Mucosa of descending colon (tissue), 3 donors: ENCODE measurements around the gene RFX3. TPM values are rescaled to one million over a fixed set of nuclear protein-coding genes. Genes with fewer than 3 reads are reported as not detected.
A peak's percentile ranks its signal among the peaks of the same experiment; 100 is the strongest.

Experiments used
- ATAC-seq: fragments of 200-7000 bp; cut with Tn5 transposase; one replicate; pipeline ENCODE4 v1.9.1; 2020; ENCODE audit warnings: mild to moderate bottlenecking, moderate library complexity
- DNase-seq, 3 donors: peaks; one replicate each; pipeline ENCODE4 v3.0.0-alpha.2; 2020
- H3K36me3 ChIP-seq: fragments of 200-600 bp; one replicate; pipeline ENCODE4 v1.8.0; 2021; ENCODE audit warnings: low read depth, mild to moderate bottlenecking
- H3K4me1 ChIP-seq: fragments of 200-600 bp; one replicate; pipeline ENCODE4 v1.8.0; 2021; ENCODE audit warnings: low read depth, mild to moderate bottlenecking
- H3K4me3 ChIP-seq: fragments of 200-600 bp; one replicate; pipeline ENCODE4 v1.8.0; 2021; ENCODE audit warnings: mild to moderate bottlenecking
- H3K9me3 ChIP-seq: fragments of 200-600 bp; one replicate; pipeline ENCODE4 v1.8.0; 2021; ENCODE audit warnings: mild to moderate bottlenecking
- CTCF ChIP-seq: fragments of 200-600 bp; IDR thresholded peaks from one replicate; pipeline ENCODE4 v1.8.0; 2022; ENCODE audit warnings: antibody characterized with exemption, mild to moderate bottlenecking
- intact Hi-C, 2 donors: fragments of 100-400 bp; cut with DNase I in 1 of 2; cut with micrococcal nuclease in 1 of 2; formaldehyde crosslinking; loops; one replicate each; pipeline versions ENCODE4 v1.11.0 to v1.11.1; 2022; cut with DNase I, micrococcal nuclease
- total RNA-seq, 3 donors: library from RNA; stranded (reverse); fragmentation: NEBNext Ultra II Directional in 2 of 3; extraction: Animal tissue kit (Norgen Biotek cat#: 25700) in 2 of 3; gene quantifications; one replicate each; pipeline versions ENCODE4 v1.2.1 to v1.2.4, GENCODE V29; 2021 to 2023
- donor health status: DM: no; HTN: no; CAD: no; lungs with moderate emphysema.
- donor health status: DM: no; HTN: no; CAD: no.
- donor health status: DM: no; HTN: yes; CAD: no.

RFX3 gene
- total RNA-seq, 3 donors from 2014 or later = 12.0 to 13.3 (median 12.3) TPM

DNA sequence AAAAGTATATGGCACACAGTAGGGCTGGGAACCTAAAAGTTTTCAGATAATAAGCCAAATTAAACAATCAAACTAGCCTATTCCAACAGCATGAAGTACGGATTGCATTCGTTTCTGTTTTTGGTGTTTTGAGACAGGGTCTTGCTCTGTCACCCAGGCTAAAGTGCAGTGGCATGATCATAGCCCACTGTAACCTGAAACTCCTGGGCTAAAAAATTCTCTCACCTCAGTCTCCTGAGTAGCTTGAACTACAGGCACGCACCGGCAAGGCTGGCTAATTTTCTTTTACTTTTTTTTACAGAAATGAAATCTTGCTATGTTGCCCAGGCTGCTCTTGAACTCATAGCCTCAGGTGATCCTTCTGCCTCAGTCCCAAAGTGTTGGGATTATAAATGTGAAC lies 5.2 kb downstream of the RFX3 start:
- intact Hi-C loops = no loop called here
- no peak for TF ChIP-seq CTCF
- ATAC-seq = no peak

DNA sequence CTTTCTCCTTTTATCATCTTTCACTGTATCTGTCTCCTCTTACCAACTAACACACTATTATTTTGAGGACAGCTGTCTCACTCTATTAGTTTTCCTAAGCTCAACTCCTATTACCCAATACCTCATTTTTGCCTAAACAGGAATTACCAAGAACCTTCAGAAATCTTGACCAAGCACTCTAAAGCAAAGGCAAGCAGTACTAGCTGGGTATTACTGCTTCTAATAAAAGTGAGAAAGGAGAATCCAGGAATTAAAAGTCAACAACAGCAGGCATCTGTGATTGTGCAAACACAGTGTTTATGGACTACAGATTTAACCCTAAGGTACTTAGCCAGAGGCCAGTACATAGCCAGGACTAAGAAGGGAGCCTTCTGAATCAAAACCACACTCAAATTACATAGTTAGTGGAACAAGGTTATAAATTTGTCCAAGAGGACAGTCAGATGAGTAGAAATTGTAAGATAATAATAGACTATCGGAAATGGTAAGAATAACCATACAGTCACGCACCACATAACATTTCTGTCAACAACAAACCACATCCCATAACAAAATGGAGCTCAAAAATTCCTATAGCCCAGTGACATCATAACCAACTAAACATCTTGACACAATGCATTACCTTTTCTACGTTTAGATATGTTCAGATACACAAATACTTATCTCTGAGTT lies 8.3 kb downstream of the RFX3 start:
- Histone ChIP-seq H3K4me3 (no peak overlapping the region), H3K36me3 (no peaks in the 10 kb centered on the region), H3K9me3 (no peaks in the 10 kb centered on the region), H3K4me1 (no peaks in the 10 kb centered on the region)
- DNase-seq = no peak
- intact Hi-C loops = no loop called here
- no peak for TF ChIP-seq CTCF
- ATAC-seq = peak; percentile 13

More for the DNA sequence above, 5.2 kb downstream of the RFX3 start:
- no peak for DNase-seq
- Histone ChIP-seq H3K36me3 (no peaks in the 10 kb centered on the region), H3K4me1 (no peaks in the 10 kb centered on the region), H3K4me3 (no peak overlapping the region), H3K9me3 (no peaks in the 10 kb centered on the region)

GRCh38 chr9:3516667-3517330 lies 9.0 kb downstream of the RFX3 start:
- Histone ChIP-seq H3K9me3 (no peaks in the 10 kb centered on the region), H3K4me3 (no peak overlapping the region), H3K4me1 (no peaks in the 10 kb centered on the region), H3K36me3 (no peaks in the 10 kb centered on the region)
- no peak for DNase-seq
- TF ChIP-seq CTCF = no peak
- no peak for ATAC-seq
- intact Hi-C loops = no loop called here

GRCh38 chr9:3515405-3515804 lies 10.4 kb downstream of the RFX3 start:
- ATAC-seq (no peak), DNase-seq (no peak)
- Histone ChIP-seq H3K4me3 (no peak overlapping the region), H3K4me1 (no peaks in the 10 kb centered on the region), H3K36me3 (no peaks in the 10 kb centered on the region), H3K9me3 (no peaks in the 10 kb centered on the region)
- no peak for TF ChIP-seq CTCF
- intact Hi-C loops = no loop called here

- Histone ChIP-seq H3K9me3 (no peaks in the 10 kb centered on the region), H3K4me1 (no peaks in the 10 kb centered on the region), H3K36me3 (no peaks in the 10 kb centered on the region), H3K4me3 (no peak overlapping the region)
- intact Hi-C loops = no loop called here
- no peak for ATAC-seq
- no peak for DNase-seq
- TF ChIP-seq CTCF = no peak
These were observed 11.0 kb downstream of the RFX3 start for GRCh38 chr9:3514786-3515185.
